Metanephros (tissue), 1 donor: ENCODE results near the gene PFN4. TPM values are rescaled to one million over a fixed set of nuclear protein-coding genes. Genes with fewer than 3 reads are reported as not detected.

ENCODE experiments used
- total RNA-seq: library from RNA; depleted of rRNA; stranded (reverse); fragments of >200 nt; gene quantifications from one replicate; pipeline ENCODE4 v1.2.3, GENCODE V29; 2014

The PFN4 gene, protein sequence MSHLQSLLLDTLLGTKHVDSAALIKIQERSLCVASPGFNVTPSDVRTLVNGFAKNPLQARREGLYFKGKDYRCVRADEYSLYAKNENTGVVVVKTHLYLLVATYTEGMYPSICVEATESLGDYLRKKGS
- 2.6 TPM for total RNA-seq

GRCh38 chr2:24123195-24123921, at the start of gene PFN4, which contains the start of gene FAM228B:
PFN4 (minus strand) TSS chr2:24123334; CDS start chr2:24122535, 799 bp downstream.
FAM228B (plus strand) TSS chr2:24123469; CDS start chr2:24124362, 893 bp downstream.

DNA sequence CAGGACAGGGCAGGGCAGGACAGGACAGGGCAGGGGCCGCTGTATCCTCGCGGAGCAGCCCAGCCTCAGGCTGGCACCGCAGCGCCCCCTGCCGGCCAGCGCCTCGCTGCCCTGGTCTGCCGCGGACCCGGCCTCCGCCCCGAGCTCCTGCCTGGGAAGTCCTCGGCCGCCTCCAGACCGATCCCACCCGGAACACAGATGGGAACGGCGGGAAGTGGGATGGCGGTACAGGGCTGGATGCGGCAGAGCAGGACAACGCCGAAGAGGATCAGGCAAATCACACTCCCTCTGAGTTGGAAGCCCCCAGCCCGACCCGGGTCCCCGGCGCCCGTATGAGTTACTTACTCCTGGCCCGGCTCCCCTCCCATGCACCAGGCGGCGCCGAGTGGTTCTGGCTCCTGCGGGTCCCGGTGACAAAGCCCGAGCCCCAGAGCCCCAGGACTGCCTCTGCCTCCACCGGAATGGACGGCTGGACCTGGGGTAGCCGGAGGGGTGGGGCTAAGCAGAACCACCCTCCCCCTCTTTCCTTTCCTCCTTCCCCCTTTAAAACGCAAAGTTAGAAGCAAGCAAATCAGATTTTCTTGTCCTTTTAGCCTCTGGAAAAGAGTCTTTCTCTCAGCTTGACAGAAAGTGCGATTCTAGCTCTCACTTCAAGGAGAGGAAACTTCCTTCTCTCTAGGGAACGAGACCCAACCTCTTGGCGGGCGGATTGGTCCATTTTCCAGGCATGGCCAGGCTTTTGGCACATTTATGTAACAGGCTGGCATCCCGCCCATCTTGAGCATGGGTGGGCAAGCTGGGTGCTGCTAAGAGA, 38.5 kb downstream of the PFN4 start, which contains the start of gene TP53I3:
Gene TP53I3 (minus strand): TSS at position 449 of the 814 bp plus-strand sequence. CDS start 508 bp downstream, outside the sequence.

GRCh38 chr2:24075915-24076848, 47.0 kb downstream of the PFN4 start, which contains the start of gene SF3B6:
SF3B6 (minus strand) TSS chr2:24076326; CDS start chr2:24076229, 97 bp downstream.

Other genes with a start within 250 kb of the PFN4 start
- gene ATAD2B, start 196.2 kb downstream of the PFN4 start, total RNA-seq: 30.5 TPM
- gene UBXN2A, start 182.9 kb downstream of the PFN4 start, total RNA-seq: 15.2 TPM
- 2.2 TPM for gene MFSD2B, start 113.2 kb downstream of the PFN4 start, total RNA-seq
- 12.4 TPM for gene WDCP, start 75.9 kb downstream of the PFN4 start, total RNA-seq
- 5.9 TPM for gene FKBP1B, start 73.6 kb downstream of the PFN4 start, total RNA-seq
- 94.9 TPM for gene SF3B6, start 47.0 kb downstream of the PFN4 start, total RNA-seq
- 42.1 TPM for gene TP53I3, start 38.5 kb downstream of the PFN4 start, total RNA-seq
- gene FAM228B, start 135 bp upstream of the PFN4 start, total RNA-seq: 18.7 TPM
- 1.7 TPM for gene FAM228A, start 51.7 kb upstream of the PFN4 start, total RNA-seq
- gene ITSN2, start 237.2 kb upstream of the PFN4 start, total RNA-seq: 35.0 TPM